K562 (cell line): Measurements from ENCODE around the gene PRELID2. TPM values are rescaled to one million over a fixed set of nuclear protein-coding genes. Genes with fewer than 3 reads are reported as not detected.

ENCODE experiments used
- ATF7 ChIP-seq: fragments of 450-650 bp; IDR thresholded peaks from 2 replicates; pipeline ENCODE4 v1.7.1; 2014; ENCODE audit warnings: mild to moderate bottlenecking, moderate library complexity
- BHLHE40 ChIP-seq: IDR thresholded peaks from 2 replicates; pipeline ENCODE4 v1.6.1; 2011; ENCODE audit warnings: low read length, improper control_type of control experiment
- CREB1 ChIP-seq, 2 experiments: sonication (generic) in 1 of 2; formaldehyde crosslinking in 1 of 2; IDR thresholded peaks; 2 replicates each; pipeline versions ENCODE4 v1.6.1 to v1.8.0; 2012 to 2022; ENCODE audit warnings: inconsistent platforms in 1 of 2, mild to moderate bottlenecking in 1 of 2, missing genetic modification reagents in 1 of 2, moderate library complexity in 1 of 2
- DMBX1 ChIP-seq: fragments of 250-450 bp; sonication (Bioruptor Pico); IDR thresholded peaks from 2 replicates; pipeline ENCODE4 v1.8.0; 2022; ENCODE audit warnings: inconsistent platforms, mild to moderate bottlenecking, moderate library complexity, borderline replicate concordance
- GATAD2B ChIP-seq: fragments of 450-650 bp; IDR thresholded peaks from 2 replicates; pipeline ENCODE4 v1.6.1; 2017; ENCODE audit warnings: mild to moderate bottlenecking, borderline replicate concordance
- GTF2A2 ChIP-seq: IDR thresholded peaks from 2 replicates; pipeline ENCODE4 v1.6.1; 2016; ENCODE audit warnings: mild to moderate bottlenecking, missing genetic modification characterization, missing compliant biosample characterization
- HNRNPK ChIP-seq: fragments of 200-400 bp; formaldehyde crosslinking; IDR thresholded peaks from one replicate; pipeline ENCODE4 v1.6.1; 2018; ENCODE audit warnings: mild to moderate bottlenecking, low read depth, low read length; ENCODE audit not compliant: poor library complexity, severe bottlenecking
- HNRNPUL1 ChIP-seq: fragments of 200-400 bp; formaldehyde crosslinking; IDR thresholded peaks from 2 replicates; pipeline ENCODE4 v1.6.1; 2017; ENCODE audit warnings: low read length
- KDM2B ChIP-seq: fragments of 250-450 bp; sonication (Bioruptor Pico); IDR thresholded peaks from 2 replicates; pipeline ENCODE4 v1.8.0; 2021; ENCODE audit warnings: mild to moderate bottlenecking, moderate library complexity
- MCM5 ChIP-seq: fragments of 450-650 bp; IDR thresholded peaks from 2 replicates; pipeline ENCODE4 v1.6.1; 2016; ENCODE audit warnings: low read depth
- POLR3G ChIP-seq: IDR thresholded peaks from 2 replicates; pipeline ENCODE4 v1.6.1; 2011; ENCODE audit not compliant: insufficient read length, insufficient replicate concordance; ENCODE audit errors: extremely low read depth
- SMARCE1 ChIP-seq: fragments of 450-650 bp; IDR thresholded peaks from 2 replicates; pipeline ENCODE4 v1.7.1; 2016; ENCODE audit warnings: mild to moderate bottlenecking
- ZFP36 ChIP-seq: fragments of 150-350 bp; IDR thresholded peaks from 2 replicates; pipeline ENCODE4 v1.6.1; 2018; ENCODE audit warnings: low read length, low read depth; ENCODE audit not compliant: partially characterized antibody
- ZNF140 ChIP-seq: fragments of 250-450 bp; sonication (Bioruptor Pico); IDR thresholded peaks from 2 replicates; pipeline ENCODE4 v1.8.0; 2021; ENCODE audit warnings: moderate library complexity, mild to moderate bottlenecking, inconsistent platforms
- ZNF41 ChIP-seq: fragments of 250-450 bp; sonication (Bioruptor Pico); conservative IDR thresholded peaks from 2 replicates; pipeline ENCODE4 v1.4.0; 2020; ENCODE audit warnings: mild to moderate bottlenecking
- ZSCAN29 ChIP-seq: fragments of 450-650 bp; IDR thresholded peaks from 2 replicates; pipeline ENCODE4 v1.6.1; 2017
- polyA plus RNA-seq, 8 experiments: library from polyadenylated mRNA; depleted of rRNA in 4 of 8; stranded (reverse) in 5 of 8; unstranded in 3 of 8; fragments of >200 nt; fragmentation: Nextera tagmentation in 2 of 8; fragmentation: Illumina TruSeq in 1 of 8; extraction: Ambion mirVana in 2 of 8; extraction: Trizol in 1 of 8; gene quantifications; 2 replicates each; pipeline versions ENCODE4 v1.2.1 to v1.2.3, GENCODE V29; 2011 to 2014; ENCODE audit warnings: inconsistent platforms in 1 of 8, missing spikeins in 1 of 8
- total RNA-seq, 7 experiments: library from RNA; depleted of rRNA in 6 of 7; stranded (reverse); fragments of >200 nt in 6 of 7; fragmentation: Illumina TruSeq in 2 of 7; extraction: Trizol in 2 of 7; gene quantifications; 2 replicates each; pipeline versions ENCODE4 v1.2.1 to v1.2.3, GENCODE V29; 2011 to 2021; ENCODE audit warnings: low replicate concordance in 1 of 7
- TF ChIP-seq, protein P1 (sequence below): sonication (generic); formaldehyde crosslinking; IDR thresholded peaks from 2 replicates; pipeline ENCODE4 v1.8.1; 2022; ENCODE audit warnings: missing genetic modification reagents
- TF ChIP-seq, protein P2 (sequence below), 3 experiments: IDR thresholded peaks in 2 of 3; conservative IDR thresholded peaks in 1 of 3; 2 replicates each; pipeline ENCODE4 v1.5.1; 2011 to 2012; ENCODE audit warnings: low read length in 3 of 3, mild to moderate bottlenecking in 3 of 3, control low read depth in 2 of 3, improper control_type of control experiment in 1 of 3, inconsistent platforms in 1 of 3, low read depth in 1 of 3, mixed read lengths in 1 of 3, moderate library complexity in 1 of 3; ENCODE audit not compliant: insufficient read depth in 2 of 3
- TF ChIP-seq, protein P3 (sequence below): fragments of 250-450 bp; sonication (Bioruptor Pico); IDR thresholded peaks from 2 replicates; pipeline ENCODE4 v1.8.0; 2022; ENCODE audit warnings: moderate library complexity, mild to moderate bottlenecking, inconsistent platforms
- TF ChIP-seq, protein P4 (sequence below): sonication (generic); formaldehyde crosslinking; IDR thresholded peaks from 2 replicates; pipeline ENCODE4 v1.8.1; 2023; ENCODE audit warnings: mild to moderate bottlenecking, missing genetic modification reagents
- TF ChIP-seq, protein P5 (sequence below): fragments of 250-450 bp; sonication (Bioruptor Pico); IDR thresholded peaks from 2 replicates; pipeline ENCODE4 v1.4.0; 2020; ENCODE audit warnings: mild to moderate bottlenecking

The PRELID2 gene
- total and polyA plus RNA-seq, 9 of the 15 experiments (the other 6 are each of a cell fraction or from before 2014, with no cell fraction given): 6.4 to 68.2 (median 28.8) TPM

DNA sequence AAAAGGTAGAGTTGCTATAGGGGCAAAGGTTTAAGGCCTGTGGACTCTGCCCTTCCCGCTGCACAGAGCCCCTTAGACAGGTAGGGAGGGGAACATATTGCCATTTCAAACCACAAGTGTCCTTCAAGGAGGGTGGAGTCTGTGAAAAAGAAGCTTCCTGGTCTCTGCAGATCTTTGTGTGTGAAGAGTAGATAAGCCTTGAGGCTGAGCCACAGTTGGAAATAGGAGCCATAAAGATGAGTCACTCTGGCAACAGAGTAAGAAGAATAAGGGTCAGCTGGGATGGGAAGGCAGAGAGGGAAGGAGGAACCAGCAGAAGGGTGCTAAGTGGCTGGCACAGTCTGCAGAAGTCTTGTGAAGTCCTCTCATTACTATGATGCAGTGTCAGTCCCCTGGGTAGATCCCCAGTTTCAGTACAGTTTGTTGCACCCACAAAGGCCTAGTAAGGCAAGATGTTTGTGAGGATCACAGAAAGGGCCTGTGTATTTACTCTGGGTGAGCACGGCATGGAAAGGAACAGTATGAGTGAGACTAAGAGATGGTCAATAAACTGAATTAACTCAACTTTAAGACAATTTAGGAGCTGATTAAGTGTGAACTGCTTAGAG is 19.6 kb upstream of the PRELID2 start (continued):
- TF ChIP-seq ZNF41 (CRISPR knock-in tag) (no peak), HNRNPK (no peak), CREB1 (IDR thresholded peaks at IDR 0.05) (peak; percentile 58), CREB1 (CRISPR knock-in tag; IDR thresholded peaks at IDR 0.05) (no peak), POLR3G (no peak), GTF2A2 (no peak), KDM2B (CRISPR knock-in tag) (no peak), DMBX1 (peak; percentile 91), SMARCE1 (peak; percentile 100), HNRNPUL1 (no peak), MCM5 (no peak), ZFP36 (no peak), BHLHE40 (no peak), GATAD2B (no peak; the same call in 1 of the 2 replicates), ATF7 (peak; percentile 90), ZNF140 (no peak), ZSCAN29 (no peak)
- TF ChIP-seq, protein P1, sequence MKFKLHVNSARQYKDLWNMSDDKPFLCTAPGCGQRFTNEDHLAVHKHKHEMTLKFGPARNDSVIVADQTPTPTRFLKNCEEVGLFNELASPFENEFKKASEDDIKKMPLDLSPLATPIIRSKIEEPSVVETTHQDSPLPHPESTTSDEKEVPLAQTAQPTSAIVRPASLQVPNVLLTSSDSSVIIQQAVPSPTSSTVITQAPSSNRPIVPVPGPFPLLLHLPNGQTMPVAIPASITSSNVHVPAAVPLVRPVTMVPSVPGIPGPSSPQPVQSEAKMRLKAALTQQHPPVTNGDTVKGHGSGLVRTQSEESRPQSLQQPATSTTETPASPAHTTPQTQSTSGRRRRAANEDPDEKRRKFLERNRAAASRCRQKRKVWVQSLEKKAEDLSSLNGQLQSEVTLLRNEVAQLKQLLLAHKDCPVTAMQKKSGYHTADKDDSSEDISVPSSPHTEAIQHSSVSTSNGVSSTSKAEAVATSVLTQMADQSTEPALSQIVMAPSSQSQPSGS (CRISPR knock-in tag): no peak
- TF ChIP-seq, protein P2, sequence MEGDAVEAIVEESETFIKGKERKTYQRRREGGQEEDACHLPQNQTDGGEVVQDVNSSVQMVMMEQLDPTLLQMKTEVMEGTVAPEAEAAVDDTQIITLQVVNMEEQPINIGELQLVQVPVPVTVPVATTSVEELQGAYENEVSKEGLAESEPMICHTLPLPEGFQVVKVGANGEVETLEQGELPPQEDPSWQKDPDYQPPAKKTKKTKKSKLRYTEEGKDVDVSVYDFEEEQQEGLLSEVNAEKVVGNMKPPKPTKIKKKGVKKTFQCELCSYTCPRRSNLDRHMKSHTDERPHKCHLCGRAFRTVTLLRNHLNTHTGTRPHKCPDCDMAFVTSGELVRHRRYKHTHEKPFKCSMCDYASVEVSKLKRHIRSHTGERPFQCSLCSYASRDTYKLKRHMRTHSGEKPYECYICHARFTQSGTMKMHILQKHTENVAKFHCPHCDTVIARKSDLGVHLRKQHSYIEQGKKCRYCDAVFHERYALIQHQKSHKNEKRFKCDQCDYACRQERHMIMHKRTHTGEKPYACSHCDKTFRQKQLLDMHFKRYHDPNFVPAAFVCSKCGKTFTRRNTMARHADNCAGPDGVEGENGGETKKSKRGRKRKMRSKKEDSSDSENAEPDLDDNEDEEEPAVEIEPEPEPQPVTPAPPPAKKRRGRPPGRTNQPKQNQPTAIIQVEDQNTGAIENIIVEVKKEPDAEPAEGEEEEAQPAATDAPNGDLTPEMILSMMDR (IDR thresholded peaks at IDR 0.05 in 2 of 3, conservative IDR thresholded peaks at IDR 0.05 in 1 of 3; ENCODE audit: insufficient read depth in 2 of 3, low read depth in 1 of 3, low read length in 3 of 3): 0 out of 6 replicates have a peak, but pooled peaks of 1 of the 3 experiments have one; percentile 7
- TF ChIP-seq, protein P3, sequence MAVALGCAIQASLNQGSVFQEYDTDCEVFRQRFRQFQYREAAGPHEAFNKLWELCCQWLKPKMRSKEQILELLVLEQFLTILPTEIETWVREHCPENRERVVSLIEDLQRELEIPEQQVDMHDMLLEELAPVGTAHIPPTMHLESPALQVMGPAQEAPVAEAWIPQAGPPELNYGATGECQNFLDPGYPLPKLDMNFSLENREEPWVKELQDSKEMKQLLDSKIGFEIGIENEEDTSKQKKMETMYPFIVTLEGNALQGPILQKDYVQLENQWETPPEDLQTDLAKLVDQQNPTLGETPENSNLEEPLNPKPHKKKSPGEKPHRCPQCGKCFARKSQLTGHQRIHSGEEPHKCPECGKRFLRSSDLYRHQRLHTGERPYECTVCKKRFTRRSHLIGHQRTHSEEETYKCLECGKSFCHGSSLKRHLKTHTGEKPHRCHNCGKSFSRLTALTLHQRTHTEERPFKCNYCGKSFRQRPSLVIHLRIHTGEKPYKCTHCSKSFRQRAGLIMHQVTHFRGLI (CRISPR knock-in tag): no peak
- TF ChIP-seq, protein P4, sequence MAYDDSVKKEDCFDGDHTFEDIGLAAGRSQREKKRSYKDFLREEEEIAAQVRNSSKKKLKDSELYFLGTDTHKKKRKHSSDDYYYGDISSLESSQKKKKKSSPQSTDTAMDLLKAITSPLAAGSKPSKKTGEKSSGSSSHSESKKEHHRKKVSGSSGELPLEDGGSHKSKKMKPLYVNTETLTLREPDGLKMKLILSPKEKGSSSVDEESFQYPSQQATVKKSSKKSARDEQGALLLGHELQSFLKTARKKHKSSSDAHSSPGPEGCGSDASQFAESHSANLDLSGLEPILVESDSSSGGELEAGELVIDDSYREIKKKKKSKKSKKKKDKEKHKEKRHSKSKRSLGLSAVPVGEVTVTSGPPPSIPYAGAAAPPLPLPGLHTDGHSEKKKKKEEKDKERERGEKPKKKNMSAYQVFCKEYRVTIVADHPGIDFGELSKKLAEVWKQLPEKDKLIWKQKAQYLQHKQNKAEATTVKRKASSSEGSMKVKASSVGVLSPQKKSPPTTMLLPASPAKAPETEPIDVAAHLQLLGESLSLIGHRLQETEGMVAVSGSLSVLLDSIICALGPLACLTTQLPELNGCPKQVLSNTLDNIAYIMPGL: no peak
- TF ChIP-seq, protein P5, sequence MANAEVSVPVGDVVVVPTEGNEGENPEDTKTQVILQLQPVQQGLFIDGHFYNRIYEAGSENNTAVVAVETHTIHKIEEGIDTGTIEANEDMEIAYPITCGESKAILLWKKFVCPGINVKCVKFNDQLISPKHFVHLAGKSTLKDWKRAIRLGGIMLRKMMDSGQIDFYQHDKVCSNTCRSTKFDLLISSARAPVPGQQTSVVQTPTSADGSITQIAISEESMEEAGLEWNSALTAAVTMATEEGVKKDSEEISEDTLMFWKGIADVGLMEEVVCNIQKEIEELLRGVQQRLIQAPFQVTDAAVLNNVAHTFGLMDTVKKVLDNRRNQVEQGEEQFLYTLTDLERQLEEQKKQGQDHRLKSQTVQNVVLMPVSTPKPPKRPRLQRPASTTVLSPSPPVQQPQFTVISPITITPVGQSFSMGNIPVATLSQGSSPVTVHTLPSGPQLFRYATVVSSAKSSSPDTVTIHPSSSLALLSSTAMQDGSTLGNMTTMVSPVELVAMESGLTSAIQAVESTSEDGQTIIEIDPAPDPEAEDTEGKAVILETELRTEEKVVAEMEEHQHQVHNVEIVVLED (CRISPR knock-in tag): no peak
